Stimulated activated CD8-positive, alpha-beta memory T cell treated with anti-CD3 and anti-CD28 coated beads, Interleukin-12 subunit alpha, Interleukin-12 subunit beta, amount 100 ng/mL, for 24 hours (primary cell): ENCODE results near the gene NCEH1.

Experiments
- DNase-seq: peaks from one replicate; pipeline ENCODE4 v3.0.0-alpha.2; 2020; ENCODE audit errors: extremely low read depth

Gene NCEH1

DNA sequence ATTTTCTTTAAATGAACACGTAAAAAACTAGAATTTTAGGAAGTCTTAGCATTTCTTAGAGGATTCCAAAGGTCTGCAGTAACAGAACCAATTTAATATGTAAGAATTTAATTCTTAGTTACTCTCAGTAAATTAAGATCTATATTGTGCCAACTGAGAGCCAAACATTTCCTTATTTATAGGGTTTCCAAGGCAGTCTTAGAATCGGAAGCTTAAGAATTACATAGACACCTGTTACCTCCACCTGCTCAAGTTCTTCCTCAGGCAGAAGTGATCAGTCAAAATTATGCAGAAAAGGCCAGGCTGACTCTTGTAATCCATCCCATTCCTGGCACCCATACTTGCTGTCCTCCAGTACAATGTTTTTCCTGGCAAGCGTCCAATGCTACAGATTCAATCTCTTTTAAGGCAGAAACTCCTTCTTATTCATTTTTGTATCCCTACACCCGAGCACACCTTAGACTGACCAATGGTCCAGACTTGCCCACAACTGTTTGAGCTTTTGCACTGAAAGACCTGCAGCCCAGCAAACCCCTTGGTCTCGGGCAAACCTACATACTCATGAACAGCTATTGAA lies 64.3 kb downstream of the NCEH1 start:
- DNase-seq, result no peak

DNA sequence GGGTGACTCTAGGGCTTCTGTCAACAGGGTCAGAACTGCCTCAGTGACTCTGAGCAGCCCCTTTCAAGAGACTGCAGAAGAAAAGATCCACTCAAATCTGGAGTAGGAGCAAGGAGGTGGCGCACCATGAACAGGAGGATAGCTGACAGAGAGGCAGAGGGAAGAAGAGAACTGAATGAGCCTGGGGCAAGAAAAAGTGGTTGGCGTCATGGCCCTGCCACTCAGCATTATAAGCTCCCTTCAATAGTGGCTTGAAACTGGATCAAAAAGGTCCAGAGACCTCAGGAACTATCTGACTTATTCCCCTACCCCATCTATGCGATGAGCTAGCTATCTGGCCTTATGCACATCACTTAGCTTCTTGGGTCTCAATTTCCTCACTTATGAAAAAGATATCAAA lies 66.6 kb downstream of the NCEH1 start:
- no peak for DNase-seq

DNA sequence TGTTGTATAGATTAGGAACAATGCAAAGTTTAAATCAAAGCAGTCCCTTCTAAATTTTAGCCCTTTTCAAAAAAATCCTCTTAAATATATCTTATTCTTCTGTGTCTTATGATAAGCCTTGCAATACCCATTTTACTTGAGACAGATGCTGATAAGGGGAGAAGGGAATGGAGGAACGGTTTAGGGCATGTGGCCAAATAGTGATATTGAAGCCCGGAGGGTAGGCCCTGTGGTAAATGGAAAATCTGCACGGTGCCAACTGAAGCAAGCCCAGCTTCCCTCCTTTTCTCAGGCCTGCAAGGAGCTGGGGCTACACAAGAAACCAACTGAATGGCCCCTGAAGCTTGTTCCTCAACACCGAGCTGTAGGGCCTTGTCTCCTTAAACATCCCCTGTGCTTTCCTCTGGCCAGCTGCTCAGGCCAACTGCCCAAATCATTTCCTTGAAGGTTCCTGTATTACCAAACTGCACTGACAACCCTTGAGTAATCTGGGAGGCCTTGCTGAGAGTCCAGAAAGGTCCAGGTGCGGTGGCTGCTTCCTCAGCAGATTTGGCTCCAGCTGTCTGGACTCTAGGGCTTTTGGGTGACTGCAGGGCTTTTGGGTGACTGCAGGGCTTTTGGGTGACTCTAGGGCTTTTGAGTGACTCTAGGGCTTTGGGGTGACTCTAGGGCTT lies 67.2 kb downstream of the NCEH1 start:
- DNase-seq, result no peak

GRCh38 chr3:172641291-172641690 lies 69.6 kb downstream of the NCEH1 start:
- no peak for DNase-seq

GRCh38 chr3:172640751-172641150 lies 70.1 kb downstream of the NCEH1 start:
- DNase-seq, result no peak

- DNase-seq, result no peak
Observed at GRCh38 chr3:172635588-172635987, 75.3 kb downstream of the NCEH1 start.

DNA sequence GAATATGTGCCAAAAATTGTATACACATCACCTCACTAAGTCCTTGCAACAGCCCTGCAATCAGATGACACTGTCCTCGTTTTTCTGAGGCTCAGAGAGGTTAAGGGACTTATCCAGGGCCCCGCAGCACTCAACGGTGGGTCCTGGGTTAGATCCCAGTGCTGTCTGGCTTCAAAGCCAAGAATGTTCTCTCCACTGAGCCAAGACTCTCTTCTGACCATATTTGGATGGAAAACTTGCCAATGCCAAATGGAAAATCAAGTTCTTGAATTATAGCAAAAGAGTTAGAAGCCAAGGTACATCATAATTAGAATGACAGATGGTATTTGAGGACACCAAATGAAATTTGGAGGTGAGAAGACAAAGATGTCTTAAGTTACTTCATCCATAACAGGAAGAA lies 75.9 kb downstream of the NCEH1 start:
- no peak for DNase-seq

GRCh38 chr3:172630316-172630715 lies 80.6 kb downstream of the NCEH1 start:
- DNase-seq, result no peak

- DNase-seq, result no peak
Observed at GRCh38 chr3:172629470-172629869, 81.4 kb downstream of the NCEH1 start.

DNA sequence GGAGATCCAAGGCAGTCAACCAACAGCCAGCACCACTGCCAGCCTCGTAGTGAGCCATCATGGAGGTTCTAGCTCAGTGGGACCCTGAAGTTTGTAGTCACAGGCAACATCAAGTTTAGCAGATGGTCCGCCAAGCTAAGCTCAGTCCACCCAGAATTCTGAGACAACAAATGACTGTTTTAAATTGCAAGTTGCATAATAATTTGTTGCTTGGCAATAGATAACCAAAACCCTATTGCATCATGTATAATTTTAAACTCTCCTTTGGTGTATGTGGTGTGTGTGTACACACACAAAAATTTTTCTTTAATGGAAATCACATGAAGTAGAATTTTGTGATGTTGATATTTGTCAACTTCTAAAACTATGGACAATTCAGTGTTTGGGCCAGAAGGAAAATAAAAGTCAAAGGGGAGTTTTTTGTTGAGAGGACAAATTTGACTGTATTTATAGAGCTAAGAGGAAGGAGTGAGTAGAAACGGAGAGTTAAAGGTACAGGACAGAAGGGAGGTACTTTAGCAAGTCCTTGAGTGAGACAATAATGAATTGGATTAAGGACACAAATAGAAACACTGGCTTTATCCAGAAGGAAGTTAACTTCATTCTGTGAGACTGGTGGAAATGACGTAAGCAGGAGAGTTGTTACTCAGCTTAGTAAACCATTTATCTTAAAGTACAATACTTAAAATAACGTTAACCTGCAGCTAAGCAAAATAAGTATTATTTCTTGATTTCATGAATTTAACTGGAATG lies 83.6 kb downstream of the NCEH1 start:
- DNase-seq, result no peak

GRCh38 chr3:172626021-172626640 lies 84.7 kb downstream of the NCEH1 start:
- no peak for DNase-seq

DNA sequence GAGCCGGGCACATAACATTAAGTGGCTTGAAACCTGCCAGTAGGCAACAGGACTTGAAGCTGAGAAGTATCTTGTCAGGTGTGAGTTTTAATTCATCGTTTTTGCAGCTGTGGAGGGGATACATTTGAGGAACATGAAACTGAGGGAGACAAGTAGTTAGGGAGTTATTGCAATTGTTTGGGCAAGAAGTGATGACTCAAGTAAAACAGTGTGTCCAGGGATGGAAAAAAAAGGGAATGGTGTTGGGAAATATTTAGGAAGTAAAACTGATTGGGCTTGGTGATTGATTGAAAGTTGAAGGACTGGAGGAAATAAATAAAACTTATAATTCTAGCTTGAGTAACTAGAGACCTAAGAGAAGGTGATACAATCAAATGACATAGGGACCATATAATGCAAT lies 85.5 kb downstream of the NCEH1 start:
- DNase-seq, result no peak

GRCh38 chr3:172624999-172625398 lies 85.9 kb downstream of the NCEH1 start:
- DNase-seq, result no peak

- DNase-seq, result no peak
Observed at GRCh38 chr3:172622916-172623700, 87.8 kb downstream of the NCEH1 start.

DNA sequence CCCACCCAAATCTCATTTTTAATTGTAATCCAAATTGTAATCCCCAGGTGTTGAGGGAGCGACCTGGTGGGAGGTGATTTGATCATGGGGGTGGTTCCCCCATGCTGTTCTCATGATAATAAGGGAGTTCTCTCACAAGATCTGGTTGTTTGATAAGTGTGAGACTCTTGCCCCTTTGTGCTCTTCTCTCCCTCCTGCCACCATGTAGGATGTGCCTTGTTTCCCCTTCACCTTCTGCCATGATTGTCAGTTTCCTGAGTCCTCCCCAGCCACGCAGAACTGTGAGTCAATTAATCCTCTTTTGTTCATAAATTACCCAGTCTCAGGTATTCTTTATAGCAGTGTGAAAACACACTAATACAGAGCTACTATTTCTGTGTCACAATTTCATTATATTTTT lies 88.7 kb downstream of the NCEH1 start:
- no peak for DNase-seq

DNA sequence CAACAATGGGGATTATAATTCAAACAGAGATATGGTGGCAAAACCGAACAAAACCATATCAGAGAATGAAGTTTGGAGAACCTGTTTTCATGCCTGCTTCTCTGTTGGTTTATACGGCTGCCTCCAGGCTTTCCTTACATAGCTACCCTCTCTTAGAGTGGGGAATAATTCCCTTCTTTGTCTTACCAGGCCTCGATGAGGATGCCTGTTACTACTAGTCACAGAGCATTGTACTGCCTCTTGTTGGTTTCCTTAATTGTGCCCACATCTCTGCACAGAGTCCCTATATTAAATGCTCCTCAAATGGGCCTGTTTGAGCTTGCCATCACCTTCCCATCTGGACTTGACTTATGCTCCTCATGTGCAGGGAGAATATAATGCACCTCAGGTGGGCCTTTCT lies 92.9 kb downstream of the NCEH1 start:
- no peak for DNase-seq

GRCh38 chr3:172617013-172617706 lies 93.7 kb downstream of the NCEH1 start:
- DNase-seq, result no peak

GRCh38 chr3:172616031-172616461 lies 94.8 kb downstream of the NCEH1 start:
- DNase-seq, result no peak

DNA sequence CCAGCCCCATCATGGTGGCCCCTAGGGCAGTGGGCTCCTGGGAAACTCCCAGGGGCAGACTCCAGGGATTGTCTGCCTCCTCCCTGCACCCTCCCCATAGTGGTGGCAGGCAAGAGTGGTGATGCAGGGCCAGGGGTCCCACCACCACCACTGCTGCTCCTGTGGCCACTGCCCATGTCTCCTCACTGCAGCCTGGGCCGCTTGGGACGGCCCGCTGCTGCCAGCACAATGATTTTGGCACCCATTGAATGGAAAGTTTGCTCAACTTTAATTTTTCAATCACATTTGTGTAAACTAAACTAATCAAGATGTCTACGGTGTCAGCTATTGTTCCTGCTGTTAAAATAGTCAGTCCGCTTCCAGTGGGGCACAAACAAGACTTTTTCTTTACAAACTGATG lies 95.6 kb downstream of the NCEH1 start:
- no peak for DNase-seq

GRCh38 chr3:172614340-172615274 lies 96.3 kb downstream of the NCEH1 start:
- DNase-seq, result no peak
